Endothelial cell of umbilical vein (primary cell): Measurements from ENCODE around the gene YAP1. TPM values are rescaled to one million over a fixed set of nuclear protein-coding genes. Genes with fewer than 3 reads are reported as not detected.
"Not testable (repeated sequence)": the region's sequence is repeated elsewhere in the genome, so short reads cannot be mapped to it uniquely, and the experiment has no call there.

Experiments
- BruUV-seq: library from RNA; stranded (reverse); fragments of 400-500 nt; replicated peaks from 2 replicates; lab custom pipeline; 2021; lab: Mats Ljungman, UMichigan
- CTCF ChIA-PET: fragments of 300-600, 350-600 bp; sonication (Branson Sonifier 250); formaldehyde crosslinking; loops from one replicate; lab custom pipeline; 2021; ENCODE audit warnings: antibody characterized with exemption, inconsistent platforms; lab: Charles Lee
- POLR2A ChIA-PET: fragments of 300-600, 350-600 bp; sonication (Branson Sonifier 250); formaldehyde crosslinking; loops from one replicate; lab custom pipeline; 2021; ENCODE audit warnings: antibody characterized with exemption, inconsistent platforms; lab: Charles Lee
- DNase-seq: peaks from one replicate; pipeline ENCODE4 v3.0.0-alpha.2; 2011; ENCODE audit warnings: low read depth, low spot score
- FAIRE-seq: peaks from 2 replicates; lab custom pipeline; 2011; peaks lifted over from hg19 to GRCh38; lab: Jason Lieb, UNC
- H2AFZ ChIP-seq: 2 replicates; pipeline ENCODE4 v1.6.0; 2012; ENCODE audit warnings: low read depth, low read length, control low read depth, inconsistent platforms
- H3K27ac ChIP-seq: 2 replicates; pipeline ENCODE4 v1.5.1; 2011; ENCODE audit warnings: low read depth, mild to moderate bottlenecking, control low read depth, low read length, moderate library complexity; ENCODE audit not compliant: insufficient read depth
- H3K27me3 ChIP-seq, 2 experiments: 2 replicates each; pipeline versions ENCODE4 v1.6.0 to v1.6.1; 2011; ENCODE audit warnings: low read length in 2 of 2, mixed read lengths in 1 of 2; ENCODE audit not compliant: control insufficient read depth in 2 of 2, insufficient read depth in 2 of 2
- H3K36me3 ChIP-seq, 2 experiments: 2 replicates in 1 of 2; 3 replicates in 1 of 2; pipeline ENCODE4 v1.5.1; 2011; ENCODE audit warnings: low read length in 2 of 2, mild to moderate bottlenecking in 1 of 2, moderate library complexity in 1 of 2; ENCODE audit not compliant: control insufficient read depth in 2 of 2, insufficient read depth in 2 of 2; ENCODE audit errors: extremely low read depth in 1 of 2
- H3K4me1 ChIP-seq: 3 replicates; pipeline ENCODE4 v1.5.1; 2011; ENCODE audit warnings: mild to moderate bottlenecking, low read length; ENCODE audit not compliant: control insufficient read depth, insufficient read depth; ENCODE audit errors: extremely low read depth
- H3K4me2 ChIP-seq: 2 replicates; pipeline ENCODE4 v1.6.1; 2011; ENCODE audit warnings: low read length, control low read depth, mixed read lengths; ENCODE audit not compliant: insufficient read depth
- H3K4me3 ChIP-seq, 3 experiments: fragments of 200-600 bp in 1 of 3; sonication (generic), shearing (Covaris generic) in 1 of 3; replicated peaks in 1 of 3; 2 replicates each; pipeline ENCODE4 v1.5.1; 2011 to 2016; ENCODE audit warnings: control low read depth in 3 of 3, low read length in 3 of 3, mild to moderate bottlenecking in 2 of 3, inconsistent platforms in 1 of 3, low read depth in 1 of 3, moderate library complexity in 1 of 3; ENCODE audit not compliant: insufficient read depth in 1 of 3
- H3K79me2 ChIP-seq: 2 replicates; pipeline ENCODE4 v1.6.0; 2012; ENCODE audit warnings: low read length, inconsistent platforms; ENCODE audit not compliant: control insufficient read depth, insufficient read depth
- H3K9ac ChIP-seq: replicated peaks from 2 replicates; pipeline ENCODE3; 2011; ENCODE audit warnings: low read length, control low read depth; ENCODE audit not compliant: insufficient read depth; ENCODE audit errors: extremely low read depth
- H3K9me1 ChIP-seq: replicated peaks from 3 replicates; pipeline ENCODE4 v1.6.0; 2011; ENCODE audit warnings: mild to moderate bottlenecking, low read length; ENCODE audit not compliant: control insufficient read depth, insufficient read depth; ENCODE audit errors: extremely low read depth
- H3K9me3 ChIP-seq: replicated peaks from 2 replicates; pipeline ENCODE4 v1.5.1; 2012; ENCODE audit warnings: low read length, inconsistent platforms; ENCODE audit not compliant: control insufficient read depth, insufficient read depth
- H4K20me1 ChIP-seq: replicated peaks from 2 replicates; pipeline ENCODE3; 2011; ENCODE audit warnings: mild to moderate bottlenecking, low read length; ENCODE audit not compliant: control insufficient read depth, insufficient read depth; ENCODE audit errors: extremely low read depth
- GATA2 ChIP-seq: IDR thresholded peaks from 2 replicates; pipeline ENCODE4 v1.7.0; 2011; ENCODE audit warnings: low read depth, mild to moderate bottlenecking, moderate library complexity, mixed read lengths, low read length; ENCODE audit not compliant: insufficient read length, insufficient read depth
- MYC ChIP-seq: IDR thresholded peaks from one replicate; pipeline ENCODE4 v1.6.1; 2011; ENCODE audit warnings: mild to moderate bottlenecking, low read depth, low read length
- dilution Hi-C: fragments of 300-500 bp; cut with MboI; formaldehyde crosslinking; loops from one replicate; pipeline ENCODE4 v1.15.0; 2019; ENCODE audit warnings: low sequenced_read_pairs; ENCODE audit not compliant: extremely low pct_ligation_motif_present
- intact Hi-C: fragments of 100-400 bp; cut with micrococcal nuclease; formaldehyde crosslinking; loops from one replicate; pipeline ENCODE4 v1.10.0; 2022
- polyA plus RNA-seq, 4 experiments: library from polyadenylated mRNA; depleted of rRNA in 3 of 4; stranded (reverse) in 3 of 4; unstranded in 1 of 4; fragments of >200 nt; gene quantifications; 2 replicates each; pipeline versions ENCODE4 v1.2.1 to v1.2.3, GENCODE V29; 2011 to 2012; ENCODE audit warnings: missing spikeins in 1 of 4
- total RNA-seq: library from RNA; stranded (reverse); gene quantifications from 2 replicates; pipeline ENCODE4 v1.2.3, GENCODE V29; 2021

Gene YAP1
- total and polyA plus RNA-seq, 2 donors (not counting 3 experiments of a cell fraction or from before 2014, with no cell fraction given), result 32.6 to 48.9 TPM

GRCh38 chr11:102199673-102200072 is 89.4 kb downstream of the YAP1 start:
- POLR2A ChIA-PET, result no interaction called here
- Histone ChIP-seq H3K79me2 (no peaks in the 10 kb centered on the region), H2AFZ (no peak overlapping the region), H3K9ac (no peak overlapping the region), H3K27ac (no peak overlapping the region), H3K27me3 (no peaks in the 10 kb centered on the region), H3K9me1 (no peaks in the 10 kb centered on the region), H3K4me3 (no peak overlapping the region), H4K20me1 (no peaks in the 10 kb centered on the region), H3K4me2 (no peak overlapping the region), H3K4me1 (no peaks in the 10 kb centered on the region), H3K9me3 (no peaks in the 10 kb centered on the region), H3K36me3 (no peaks in the 10 kb centered on the region)
- CTCF ChIA-PET, result no interaction called here
- dilution Hi-C loops (no loop called here), intact Hi-C loops (no loop called here)
- TF ChIP-seq GATA2, result no peak
- no peak for TF ChIP-seq MYC
- DNase-seq (no peak), FAIRE-seq (no peak)
- BruUV-seq, result no TSS peak

- H3K27me3 ChIP-seq, H3K4me1 ChIP-seq, BruUV-seq, FAIRE-seq, intact Hi-C loops, H3K79me2 ChIP-seq, CTCF ChIA-PET, H3K9ac ChIP-seq, H3K36me3 ChIP-seq, DNase-seq, H4K20me1 ChIP-seq, H3K27ac ChIP-seq, H3K4me3 ChIP-seq, H3K9me3 ChIP-seq, H3K9me1 ChIP-seq, dilution Hi-C loops, POLR2A ChIA-PET, H2AFZ ChIP-seq, H3K4me2 ChIP-seq: not testable (repeated sequence)
Measured at GRCh38 chr11:102200325-102200724, 90.1 kb downstream of the YAP1 start.
